Panc1 (cell line): ENCODE data around the gene IL1R1. TPM values are rescaled to one million over a fixed set of nuclear protein-coding genes. Genes with fewer than 3 reads are reported as not detected.

ENCODE experiments used
- ATAC-seq: fragments of 200-7000 bp; cut with Tn5 transposase; 2 replicates; pipeline ENCODE4 v1.9.1; 2020; ENCODE audit warnings: mild to moderate bottlenecking, moderate library complexity
- BruUV-seq: library from RNA; stranded (reverse); fragments of 400-500 nt; replicated peaks from 2 replicates; lab custom pipeline; 2021; lab: Mats Ljungman, UMichigan
- CTCF ChIA-PET: fragments of 300-600 bp; sonication (Branson Sonifier 250); formaldehyde crosslinking; loops from one replicate; lab custom pipeline; 2022; ENCODE audit warnings: antibody characterized with exemption; lab: Charles Lee
- POLR2A ChIA-PET: fragments of 300-600 bp; sonication (Branson Sonifier 250); formaldehyde crosslinking; loops from one replicate; lab custom pipeline; 2022; ENCODE audit warnings: antibody characterized with exemption; lab: Charles Lee
- DNase-seq: peaks from one replicate; pipeline ENCODE4 v3.0.0-alpha.2; 2010; ENCODE audit warnings: low read depth, low spot score
- H3K27ac ChIP-seq: 2 replicates; pipeline ENCODE4 v1.5.1; 2011; ENCODE audit warnings: mild to moderate bottlenecking, low read length, inconsistent platforms
- H3K27me3 ChIP-seq: fragments of 200-500 bp; sonication (Bioruptor generic); 2 replicates; pipeline ENCODE4 v1.6.0; 2014; ENCODE audit warnings: low read length, inconsistent platforms; ENCODE audit not compliant: control insufficient read depth, insufficient read depth
- H3K36me3 ChIP-seq: fragments of 200-500 bp; sonication (Bioruptor generic); 2 replicates; pipeline ENCODE4 v1.5.1; 2014; ENCODE audit warnings: inconsistent platforms, mild to moderate bottlenecking, low read length, moderate library complexity; ENCODE audit not compliant: control insufficient read depth, insufficient read depth
- H3K4me1 ChIP-seq: 2 replicates; pipeline ENCODE4 v1.5.1; 2011; ENCODE audit warnings: inconsistent platforms, mild to moderate bottlenecking, low read length, moderate library complexity; ENCODE audit not compliant: control insufficient read depth, insufficient read depth
- H3K4me3 ChIP-seq, 2 experiments: 2 replicates each; pipeline ENCODE4 v1.5.1; 2011 to 2012; ENCODE audit warnings: low read depth in 2 of 2, low read length in 2 of 2, mild to moderate bottlenecking in 2 of 2, inconsistent platforms in 1 of 2, moderate library complexity in 1 of 2
- H3K9me3 ChIP-seq: fragments of 200-500 bp; sonication (Bioruptor generic); 2 replicates; pipeline ENCODE4 v1.5.1; 2014; ENCODE audit warnings: low read depth, mild to moderate bottlenecking, inconsistent platforms, low read length, moderate library complexity; ENCODE audit not compliant: control insufficient read depth, insufficient read depth
- CTCF ChIP-seq: fragments of 450-650 bp; IDR thresholded peaks from 2 replicates; pipeline ENCODE4 v1.5.1; 2017; ENCODE audit warnings: mild to moderate bottlenecking
- POLR2AphosphoS5 ChIP-seq: IDR thresholded peaks from 2 replicates; pipeline ENCODE4 v1.6.1; 2012; ENCODE audit warnings: mild to moderate bottlenecking, low read depth, low read length, moderate library complexity
- REST ChIP-seq, 2 experiments: IDR thresholded peaks; 2 replicates each; pipeline ENCODE4 v1.6.1; 2011 to 2012; ENCODE audit warnings: low read depth in 2 of 2, control low read depth in 1 of 2, low read length in 1 of 2, mild to moderate bottlenecking in 1 of 2, moderate library complexity in 1 of 2; ENCODE audit not compliant: insufficient read depth in 1 of 2
- SIN3A ChIP-seq: IDR thresholded peaks from 2 replicates; pipeline ENCODE4 v1.6.1; 2012; ENCODE audit warnings: low read depth, mild to moderate bottlenecking, low read length, moderate library complexity, borderline replicate concordance; ENCODE audit not compliant: insufficient read depth
- TCF7L2 ChIP-seq: IDR thresholded peaks from 2 replicates; pipeline ENCODE4 v1.6.1; 2011; ENCODE audit warnings: mild to moderate bottlenecking, low read depth, low read length, inconsistent platforms
- in situ Hi-C: cut with HindIII; loops from 2 replicates; pipeline ENCODE4 v1.10.0; 2016; ENCODE audit warnings: low sequenced_read_pairs, low pct_unique_long_range_greater_than_20kb
- intact Hi-C: fragments of 100-400 bp; cut with micrococcal nuclease; formaldehyde crosslinking; loops from one replicate; pipeline ENCODE4 v1.10.0; 2022; ENCODE audit not compliant: unreplicated experiment
- total RNA-seq: library from RNA; stranded (reverse); gene quantifications from one replicate; pipeline ENCODE4 v1.2.1, GENCODE V29; 2021; ENCODE audit not compliant: unreplicated experiment

The IL1R1 gene
- total RNA-seq, 1 experiment from 2014 or later: 7.1 TPM

GRCh38 chr2:102187496-102188150, 45.1 kb downstream of the IL1R1 start:
- ChIA-PET POLR2A (interaction anchor here (0.6 kb wide), 1 partner anchor 115 kb away, joined by 10 read pairs; no protein-coding TSS in a partner anchor), CTCF (no interaction called here)
- in situ Hi-C loops: no loop called here

GRCh38 chr2:102190430-102191107, 48.0 kb downstream of the IL1R1 start:
- H3K4me1 ChIP-seq: no peaks in the 10 kb centered on the region
- no peak overlapping the region for H3K27ac ChIP-seq
- no peaks in the 10 kb centered on the region for H3K27me3 ChIP-seq
- ChIA-PET POLR2A (no interaction called here), CTCF (no interaction called here)
- BruUV-seq: no TSS peak
- intact Hi-C loops: no loop called here
- DNase-seq (no peak), ATAC-seq (no peak)
- no peaks in the 10 kb centered on the region for H3K36me3 ChIP-seq
- in situ Hi-C loops: no loop called here
- no peaks in the 10 kb centered on the region for H3K9me3 ChIP-seq
- no peak overlapping the region for H3K4me3 ChIP-seq
- TF ChIP-seq SIN3A (no peak), REST (IDR thresholded peaks at IDR 0.05; ENCODE audit: insufficient read depth in 1 of 2, low read depth in 2 of 2, low read length in 1 of 2) (no peak), CTCF (no peak), TCF7L2 (no peak)

More at GRCh38 chr2:102187496-102188150, 45.1 kb downstream of the IL1R1 start:
- H3K4me3 ChIP-seq: no peak overlapping the region
- no TSS peak for BruUV-seq
- H3K4me1 ChIP-seq: no peaks in the 10 kb centered on the region
- TF ChIP-seq POLR2AphosphoS5 (no peak), REST (IDR thresholded peaks at IDR 0.05; ENCODE audit: insufficient read depth in 1 of 2, low read depth in 2 of 2, low read length in 1 of 2) (no peak), TCF7L2 (no peak), SIN3A (no peak), CTCF (no peak)
- intact Hi-C loops: no loop called here
- H3K27me3 ChIP-seq: no peaks in the 10 kb centered on the region; the same call in 1 of the 2 replicates
- no peak for ATAC-seq
- no peaks in the 10 kb centered on the region for H3K9me3 ChIP-seq
- no peaks in the 10 kb centered on the region for H3K36me3 ChIP-seq
- H3K27ac ChIP-seq: no peak overlapping the region
- no peak for DNase-seq
